ENCODE data around the gene DST. TPM values are rescaled to one million over a fixed set of nuclear protein-coding genes. Genes with fewer than 3 reads are reported as not detected.
"Not testable (repeated sequence)": the region's sequence is repeated elsewhere in the genome, so short reads cannot be mapped to it uniquely, and the experiment has no call there.

Gene DST
- total RNA-seq, 1 experiment from 2014 or later: 370 TPM

DNA sequence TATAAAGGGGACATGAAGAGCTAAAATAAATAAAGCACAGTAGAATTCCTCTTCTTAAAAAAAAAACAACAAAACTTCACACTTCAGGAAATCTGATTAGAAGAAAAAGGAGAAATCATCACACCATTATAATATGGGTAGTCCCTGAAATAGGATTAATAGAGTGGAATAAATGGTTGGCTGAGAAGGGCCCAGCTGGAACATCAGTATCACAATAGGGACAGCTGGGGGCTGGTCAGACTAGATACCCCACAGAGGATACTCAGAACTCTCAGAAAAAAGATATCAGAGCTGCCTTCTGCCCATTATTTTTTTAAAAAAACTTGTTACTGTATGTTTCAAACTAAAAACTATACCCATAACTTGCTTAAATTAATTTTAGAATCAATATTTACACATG, 75.2 kb downstream of the DST start:
- CTCF ChIA-PET: interaction anchor here (0.5 to 0.8 kb wide), 3 partner anchors 24 to 423 kb away, joined by 3 to 6 read pairs (median 3); no protein-coding TSS in a partner anchor
- H3K9me3 Mint-ChIP-seq (ENCODE audit: unreplicated experiment): no peaks in the 10 kb centered on the region
- intact Hi-C loops (cut with micrococcal nuclease): no loop called here
- H3K4me1 Mint-ChIP-seq (ENCODE audit: insufficient read depth, unreplicated experiment): no peaks in the 10 kb centered on the region
- DNase-seq (ENCODE audit: unreplicated experiment): no peak
- H3K27ac Mint-ChIP-seq (ENCODE audit: low read depth, unreplicated experiment): no peak overlapping the region
- H3K27me3 Mint-ChIP-seq (ENCODE audit: insufficient read depth, unreplicated experiment): no peaks in the 10 kb centered on the region
- H3K4me3 Mint-ChIP-seq (ENCODE audit: unreplicated experiment): no peak overlapping the region
- H3K36me3 Mint-ChIP-seq (ENCODE audit: insufficient read depth, unreplicated experiment): peaks cover 95% of the 10 kb centered on the region
- TF ChIP-seq, protein P1, sequence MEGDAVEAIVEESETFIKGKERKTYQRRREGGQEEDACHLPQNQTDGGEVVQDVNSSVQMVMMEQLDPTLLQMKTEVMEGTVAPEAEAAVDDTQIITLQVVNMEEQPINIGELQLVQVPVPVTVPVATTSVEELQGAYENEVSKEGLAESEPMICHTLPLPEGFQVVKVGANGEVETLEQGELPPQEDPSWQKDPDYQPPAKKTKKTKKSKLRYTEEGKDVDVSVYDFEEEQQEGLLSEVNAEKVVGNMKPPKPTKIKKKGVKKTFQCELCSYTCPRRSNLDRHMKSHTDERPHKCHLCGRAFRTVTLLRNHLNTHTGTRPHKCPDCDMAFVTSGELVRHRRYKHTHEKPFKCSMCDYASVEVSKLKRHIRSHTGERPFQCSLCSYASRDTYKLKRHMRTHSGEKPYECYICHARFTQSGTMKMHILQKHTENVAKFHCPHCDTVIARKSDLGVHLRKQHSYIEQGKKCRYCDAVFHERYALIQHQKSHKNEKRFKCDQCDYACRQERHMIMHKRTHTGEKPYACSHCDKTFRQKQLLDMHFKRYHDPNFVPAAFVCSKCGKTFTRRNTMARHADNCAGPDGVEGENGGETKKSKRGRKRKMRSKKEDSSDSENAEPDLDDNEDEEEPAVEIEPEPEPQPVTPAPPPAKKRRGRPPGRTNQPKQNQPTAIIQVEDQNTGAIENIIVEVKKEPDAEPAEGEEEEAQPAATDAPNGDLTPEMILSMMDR (IDR thresholded peaks at IDR 0.05; ENCODE audit: unreplicated experiment): no peak
- POLR2A ChIA-PET: interaction anchor here (0.7 kb wide), 2 partner anchors 9 to 1056 kb away, joined by 3 to 4 read pairs; no protein-coding TSS in a partner anchor
- no TSS peak for BruUV-seq (replicated peaks)

DNA sequence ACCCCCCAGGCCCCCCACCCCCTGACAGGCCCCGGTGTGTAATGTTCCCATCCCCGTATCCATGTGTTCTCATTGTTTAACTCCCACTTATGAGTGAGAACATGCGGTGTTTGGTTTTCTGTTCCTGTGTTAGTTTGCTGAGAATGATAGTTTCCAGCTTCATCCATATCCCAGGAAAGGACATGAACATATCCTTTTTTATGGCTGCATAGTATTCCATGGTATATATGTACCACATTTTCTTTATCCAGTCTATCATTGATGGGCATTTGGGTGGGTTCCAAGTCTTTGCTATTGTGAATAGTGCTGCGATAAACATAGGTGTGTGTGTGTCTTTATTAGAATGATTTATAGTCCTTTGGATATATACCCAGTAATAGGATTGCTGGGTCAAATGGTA, 80.0 kb downstream of the DST start:
- H3K4me3 Mint-ChIP-seq (ENCODE audit: unreplicated experiment); H3K4me1 Mint-ChIP-seq (ENCODE audit: insufficient read depth, unreplicated experiment); H3K27ac Mint-ChIP-seq (ENCODE audit: low read depth, unreplicated experiment); BruUV-seq (replicated peaks); POLR2A ChIA-PET; H3K9me3 Mint-ChIP-seq (ENCODE audit: unreplicated experiment); intact Hi-C loops (cut with micrococcal nuclease); H3K27me3 Mint-ChIP-seq (ENCODE audit: insufficient read depth, unreplicated experiment); DNase-seq (ENCODE audit: unreplicated experiment): not testable (repeated sequence)
- CTCF ChIA-PET: interaction anchor here (0.7 kb wide), 1 partner anchor 21 kb away, joined by 3 read pairs; no protein-coding TSS in a partner anchor
- peaks cover 86% of the 10 kb centered on the region for H3K36me3 Mint-ChIP-seq (ENCODE audit: insufficient read depth, unreplicated experiment)

DNA sequence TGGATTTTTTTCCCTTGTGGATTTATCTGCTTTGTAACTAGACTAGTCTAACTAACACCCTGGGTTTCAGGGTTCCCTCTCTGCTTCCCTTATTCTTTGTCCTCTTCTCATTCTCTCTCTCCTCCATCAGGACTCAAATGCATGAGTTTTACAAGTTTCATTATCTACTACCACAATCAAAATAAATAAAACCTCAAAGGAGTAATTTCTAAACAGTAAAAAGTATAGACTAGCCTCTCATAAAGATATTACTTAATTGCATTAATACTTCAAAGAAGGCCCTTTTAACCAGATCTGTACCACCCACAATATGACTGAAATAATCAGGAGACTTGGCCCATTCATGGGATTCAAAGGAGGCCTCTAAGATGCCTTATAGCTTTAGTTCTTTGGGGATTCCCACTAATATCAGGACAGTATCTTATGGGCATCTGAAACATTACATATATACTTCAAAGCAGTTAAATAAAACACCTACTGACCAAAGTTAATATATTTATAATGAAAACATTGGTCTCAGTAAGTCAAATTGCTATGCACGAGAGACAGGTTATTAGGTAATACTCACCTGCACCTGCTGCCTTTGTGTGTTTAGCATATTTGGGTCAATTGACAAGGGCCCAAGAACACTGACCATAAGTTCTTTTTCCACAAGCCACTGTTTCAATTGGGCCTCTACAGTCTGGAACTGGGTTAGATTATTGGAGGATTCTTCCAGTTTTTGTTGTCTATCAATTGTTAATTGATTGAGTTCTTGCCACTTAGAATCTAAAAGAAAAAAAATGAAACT, 85.7 kb downstream of the DST start:
- Mint-ChIP-seq H3K36me3 (ENCODE audit: insufficient read depth, unreplicated experiment) (peaks cover 85% of the 10 kb centered on the region), H3K27ac (ENCODE audit: low read depth, unreplicated experiment) (no peak overlapping the region), H3K4me1 (ENCODE audit: insufficient read depth, unreplicated experiment) (peaks cover 5% of the 10 kb centered on the region), H3K4me3 (ENCODE audit: unreplicated experiment) (no peak overlapping the region), H3K27me3 (ENCODE audit: insufficient read depth, unreplicated experiment) (no peaks in the 10 kb centered on the region), H3K9me3 (ENCODE audit: unreplicated experiment) (no peaks in the 10 kb centered on the region)
- TF ChIP-seq, protein P1 (IDR thresholded peaks at IDR 0.05; ENCODE audit: unreplicated experiment): no peak
- intact Hi-C loops (cut with micrococcal nuclease): no loop called here
- no peak for DNase-seq (ENCODE audit: unreplicated experiment)
- POLR2A ChIA-PET: no interaction called here
- BruUV-seq (replicated peaks): no TSS peak
- CTCF ChIA-PET: interaction anchor here (1.5 kb wide), 1 partner anchor 13 kb away, joined by 5 read pairs; no protein-coding TSS in a partner anchor

DNA sequence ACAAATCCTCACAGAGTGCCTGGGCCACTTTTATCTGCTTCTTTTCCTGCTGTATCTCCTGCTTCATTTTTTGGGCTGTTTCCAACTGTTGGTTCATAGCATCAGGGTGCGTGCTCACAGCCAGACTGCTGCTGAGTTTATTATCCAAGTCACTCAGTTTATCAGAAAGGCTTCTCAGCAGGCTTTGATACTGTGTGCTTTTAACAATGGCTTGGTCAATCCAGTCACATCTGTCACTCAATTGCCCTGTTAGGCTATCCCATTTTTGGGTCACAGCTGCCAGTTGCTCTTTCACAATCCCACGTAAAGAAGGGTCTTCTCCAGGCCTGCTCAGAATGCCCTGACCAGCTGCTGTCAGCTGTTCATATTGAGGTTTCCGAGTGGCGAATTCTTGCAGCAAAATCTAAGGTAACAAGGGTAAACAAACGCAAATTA, 87.2 kb downstream of the DST start:
- Mint-ChIP-seq H3K9me3 (ENCODE audit: unreplicated experiment) (no peaks in the 10 kb centered on the region), H3K36me3 (ENCODE audit: insufficient read depth, unreplicated experiment) (peaks cover 89% of the 10 kb centered on the region), H3K27ac (ENCODE audit: low read depth, unreplicated experiment) (no peak overlapping the region), H3K27me3 (ENCODE audit: insufficient read depth, unreplicated experiment) (no peaks in the 10 kb centered on the region), H3K4me3 (ENCODE audit: unreplicated experiment) (no peak overlapping the region), H3K4me1 (ENCODE audit: insufficient read depth, unreplicated experiment) (peaks cover 13% of the 10 kb centered on the region)
- TF ChIP-seq, protein P1 (IDR thresholded peaks at IDR 0.05; ENCODE audit: unreplicated experiment): no peak
- CTCF ChIA-PET: interaction anchor here (1.5 kb wide), 1 partner anchor 15 kb away, joined by 5 read pairs; no protein-coding TSS in a partner anchor
- no TSS peak for BruUV-seq (replicated peaks)
- POLR2A ChIA-PET: interaction anchor here (1.1 kb wide), 1 partner anchor 50 kb away, joined by 4 read pairs; no protein-coding TSS in a partner anchor
- intact Hi-C loops (cut with micrococcal nuclease): no loop called here
- no peak for DNase-seq (ENCODE audit: unreplicated experiment)

All from MCF 10A (cell line).